DND-41 (cell line): Measurements from ENCODE around the gene APOL5.
A peak's percentile ranks its signal among the peaks of the same experiment; 100 is the strongest.

Experiments used
- CTCF ChIP-seq: IDR thresholded peaks from 2 replicates; pipeline ENCODE4 v1.5.1; 2012; ENCODE audit warnings: borderline replicate concordance, low read length, moderate library complexity, mild to moderate bottlenecking; ENCODE audit not compliant: poor library complexity, severe bottlenecking; ENCODE audit errors: extremely low read depth
- EZH2 ChIP-seq: IDR thresholded peaks from 3 replicates; pipeline ENCODE4 v1.6.1; 2012; ENCODE audit warnings: borderline replicate concordance, low read depth, mild to moderate bottlenecking, moderate library complexity, low read length, inconsistent platforms; ENCODE audit not compliant: severe bottlenecking

DNA sequence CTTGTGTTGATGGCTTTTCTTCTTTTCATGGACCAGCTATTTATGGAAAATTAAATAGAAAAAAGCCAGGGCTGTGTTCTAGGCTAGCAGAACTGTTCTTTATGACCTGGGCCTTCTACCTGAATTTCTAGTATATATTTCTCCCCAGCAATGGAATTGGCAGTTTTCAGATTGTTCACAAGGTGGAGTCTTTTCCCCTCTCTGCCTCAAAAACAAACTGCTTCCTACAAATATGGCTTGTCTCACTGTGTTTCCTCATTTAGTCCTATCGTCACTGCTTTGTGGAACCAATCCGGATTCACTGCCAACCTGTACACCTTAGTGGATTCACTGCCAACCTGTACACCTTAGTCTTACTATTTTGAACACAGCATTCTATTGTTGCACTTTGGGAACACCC lies 5.0 kb upstream of the APOL5 start:
- TF ChIP-seq CTCF = peak; percentile 13
- TF ChIP-seq EZH2 = no peak
